HG03520 (cell line): ENCODE data around the gene LACRT.
"Not testable (repeated sequence)": the region's sequence is repeated elsewhere in the genome, so short reads cannot be mapped to it uniquely, and the experiment has no call there.

Experiments used
- ATAC-seq: cut with Tn5 transposase; IDR thresholded peaks from one replicate; pipeline ENCODE4 v1.9.1; 2021; ENCODE audit warnings: mild to moderate bottlenecking, moderate library complexity; ENCODE audit not compliant: unreplicated experiment

The LACRT gene, protein sequence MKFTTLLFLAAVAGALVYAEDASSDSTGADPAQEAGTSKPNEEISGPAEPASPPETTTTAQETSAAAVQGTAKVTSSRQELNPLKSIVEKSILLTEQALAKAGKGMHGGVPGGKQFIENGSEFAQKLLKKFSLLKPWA

DNA sequence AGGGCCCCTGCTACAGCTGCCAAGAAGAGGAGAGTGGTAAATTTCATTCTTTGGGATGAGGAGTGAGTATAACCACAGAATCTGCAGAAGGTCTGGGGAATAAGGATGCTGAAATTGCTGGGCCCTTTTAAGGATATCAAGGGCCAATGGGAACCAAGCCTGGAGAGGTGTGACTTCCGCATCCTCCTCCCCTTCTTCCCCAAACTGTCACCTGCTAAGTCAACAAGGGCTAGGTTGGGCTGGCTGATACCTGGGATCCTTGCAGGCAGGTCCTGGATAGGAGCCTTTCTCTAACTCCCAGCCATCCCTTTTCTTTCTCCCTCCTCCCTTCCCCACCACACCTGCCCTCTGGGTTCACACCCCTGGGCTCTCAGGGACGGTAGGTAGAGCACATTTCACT lies at the start of gene LACRT:
Gene LACRT, minus strand, starts transcription at position 101 of the 400 bp plus-strand sequence. Its CDS starts 54 bp downstream, at position 47.
- ATAC-seq: no peak

DNA sequence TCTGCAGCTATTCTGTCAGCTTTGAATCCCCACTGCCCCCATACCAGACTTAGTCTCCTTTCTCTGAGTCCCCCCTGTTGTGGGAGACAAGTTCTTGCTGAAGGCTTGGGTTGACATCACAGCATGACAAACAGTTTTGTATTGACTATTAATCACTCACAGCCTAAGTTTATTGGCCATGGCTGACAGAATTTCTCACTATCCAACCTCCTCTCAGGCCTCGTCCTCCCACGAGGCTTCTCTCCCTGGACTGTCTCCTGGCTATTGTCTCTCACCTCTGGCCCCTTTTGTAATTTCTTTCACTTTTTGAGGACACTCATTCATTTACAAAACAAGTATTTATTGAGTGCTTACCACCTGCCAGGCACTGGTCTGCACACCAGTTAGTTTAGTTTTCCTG lies 48.7 kb upstream of the LACRT start:
- no peak for ATAC-seq

DNA sequence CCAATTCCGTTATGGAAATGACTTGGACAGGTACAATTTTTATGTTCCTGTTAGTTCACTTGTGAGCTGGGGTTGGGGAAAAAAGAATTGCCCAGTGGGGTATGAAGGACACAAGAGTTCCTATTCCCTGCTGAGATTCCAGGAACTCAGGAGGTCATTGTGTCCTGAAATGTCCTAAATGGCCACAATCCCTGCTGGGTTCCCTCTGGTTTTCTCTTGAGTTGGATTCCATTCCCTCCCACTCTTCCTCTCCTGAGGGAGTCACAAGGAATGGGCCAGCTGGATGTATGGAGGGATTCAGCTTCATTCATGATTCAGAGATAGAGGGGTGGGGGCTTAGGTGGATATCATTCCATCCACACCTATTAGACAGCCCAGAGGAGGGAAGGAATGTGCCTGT lies 48.0 kb upstream of the LACRT start:
- ATAC-seq: no peak

DNA sequence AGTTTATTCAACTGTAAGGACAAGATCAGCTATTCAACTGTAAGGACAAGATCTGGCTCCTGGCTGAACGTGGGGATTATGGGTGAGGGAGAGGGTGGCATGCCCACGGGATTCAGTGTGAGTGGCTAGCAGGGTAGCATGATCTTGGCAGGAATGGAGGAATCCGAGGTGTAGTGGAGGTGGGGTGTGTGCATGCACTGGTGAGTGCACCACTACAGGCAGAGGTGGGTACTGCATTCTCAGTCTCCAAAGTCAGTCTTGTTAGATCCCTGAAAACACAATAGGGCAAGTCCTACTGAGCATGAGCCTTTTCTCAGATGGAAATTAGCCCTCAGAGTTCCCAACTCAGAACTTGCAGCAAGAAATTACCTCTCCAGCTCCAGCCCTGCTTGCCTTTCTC lies 45.7 kb upstream of the LACRT start:
- peak; percentile 82 for ATAC-seq

DNA sequence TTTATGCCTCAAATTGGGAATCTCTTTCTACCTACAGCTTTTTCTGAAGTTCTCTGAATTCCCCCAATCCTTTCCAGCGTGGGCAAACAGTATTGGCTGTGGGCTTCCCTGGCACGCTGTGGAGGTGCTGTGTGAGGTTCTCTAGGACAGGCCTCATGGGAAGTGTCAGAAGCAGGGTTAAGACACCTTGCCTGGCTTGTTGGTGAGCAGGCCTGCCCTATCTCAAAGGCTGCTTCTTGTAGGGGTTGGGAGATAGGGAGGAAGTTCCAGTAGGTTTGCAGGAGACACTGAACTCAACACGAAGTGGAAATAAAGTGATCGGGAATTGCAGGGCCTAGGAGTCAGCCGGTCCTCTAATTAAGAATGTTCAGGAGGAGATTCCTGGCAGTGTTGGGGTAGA lies 43.4 kb upstream of the LACRT start:
- ATAC-seq: no peak

DNA sequence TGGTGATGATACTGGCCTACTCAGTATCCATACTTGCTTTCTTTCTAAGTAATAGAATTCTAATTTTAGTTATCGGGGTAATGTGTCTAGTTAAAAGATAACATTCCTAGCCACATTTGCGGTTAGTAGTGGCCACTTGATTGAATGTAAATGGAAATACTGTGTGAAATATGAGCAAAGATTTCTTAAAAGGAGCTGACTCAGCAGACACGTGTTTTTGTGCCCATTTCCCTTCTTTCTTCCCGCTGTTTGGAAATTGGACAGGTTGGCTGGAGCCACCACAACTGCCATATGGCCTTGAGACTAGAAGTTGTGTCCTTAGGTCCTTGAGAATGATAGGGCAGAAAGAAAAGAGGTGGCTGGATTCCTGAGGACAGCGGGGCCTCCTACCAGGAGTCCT lies 33.2 kb upstream of the LACRT start:
- ATAC-seq: no peak

- no peak for ATAC-seq
Observed at GRCh38 chr12:54666008-54666407, 31.3 kb upstream of the LACRT start.

GRCh38 chr12:54665022-54665635 lies 30.4 kb upstream of the LACRT start:
- ATAC-seq: not testable (repeated sequence)

GRCh38 chr12:54663603-54664002 lies 28.9 kb upstream of the LACRT start:
- ATAC-seq: no peak

DNA sequence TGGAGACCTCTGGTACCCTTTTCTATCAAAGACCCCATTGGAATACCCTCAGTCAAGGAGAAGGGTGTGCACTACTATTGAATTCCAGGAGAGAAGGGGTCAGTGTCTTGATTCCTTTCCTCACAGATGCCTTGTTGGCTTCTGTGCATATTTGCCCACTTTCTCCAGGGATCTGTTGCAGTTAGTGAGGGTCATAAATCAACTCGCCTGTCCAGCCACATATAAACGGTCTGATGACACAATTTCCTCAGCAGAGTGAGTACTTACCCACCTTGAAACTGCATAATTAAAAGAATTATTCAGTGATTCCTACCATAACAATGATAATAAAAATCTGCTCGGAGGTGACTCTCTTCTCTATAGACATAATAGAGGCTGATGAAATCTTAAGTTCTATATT lies 27.3 kb upstream of the LACRT start:
- no peak for ATAC-seq

DNA sequence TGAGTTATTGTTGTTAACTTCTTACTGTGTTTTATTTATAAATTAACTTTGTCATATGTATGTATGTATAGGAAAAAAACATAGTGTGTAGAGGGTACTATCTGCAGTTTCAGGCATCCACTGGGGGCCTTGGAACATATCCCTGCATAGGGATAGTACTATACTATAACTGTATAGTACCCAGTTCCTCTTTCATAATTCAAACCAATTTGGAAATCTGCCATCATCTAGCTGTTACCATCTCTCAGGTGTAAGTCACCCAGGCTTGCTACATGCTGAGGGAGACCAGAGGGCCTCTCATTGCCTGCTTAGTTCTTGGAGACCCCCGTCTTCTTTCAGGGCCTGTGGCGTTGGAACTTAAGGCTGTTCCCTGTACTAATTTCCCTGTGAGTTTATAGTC lies 26.4 kb upstream of the LACRT start:
- no peak for ATAC-seq

GRCh38 chr12:54660320-54660962 lies 25.7 kb upstream of the LACRT start:
- no peak for ATAC-seq

DNA sequence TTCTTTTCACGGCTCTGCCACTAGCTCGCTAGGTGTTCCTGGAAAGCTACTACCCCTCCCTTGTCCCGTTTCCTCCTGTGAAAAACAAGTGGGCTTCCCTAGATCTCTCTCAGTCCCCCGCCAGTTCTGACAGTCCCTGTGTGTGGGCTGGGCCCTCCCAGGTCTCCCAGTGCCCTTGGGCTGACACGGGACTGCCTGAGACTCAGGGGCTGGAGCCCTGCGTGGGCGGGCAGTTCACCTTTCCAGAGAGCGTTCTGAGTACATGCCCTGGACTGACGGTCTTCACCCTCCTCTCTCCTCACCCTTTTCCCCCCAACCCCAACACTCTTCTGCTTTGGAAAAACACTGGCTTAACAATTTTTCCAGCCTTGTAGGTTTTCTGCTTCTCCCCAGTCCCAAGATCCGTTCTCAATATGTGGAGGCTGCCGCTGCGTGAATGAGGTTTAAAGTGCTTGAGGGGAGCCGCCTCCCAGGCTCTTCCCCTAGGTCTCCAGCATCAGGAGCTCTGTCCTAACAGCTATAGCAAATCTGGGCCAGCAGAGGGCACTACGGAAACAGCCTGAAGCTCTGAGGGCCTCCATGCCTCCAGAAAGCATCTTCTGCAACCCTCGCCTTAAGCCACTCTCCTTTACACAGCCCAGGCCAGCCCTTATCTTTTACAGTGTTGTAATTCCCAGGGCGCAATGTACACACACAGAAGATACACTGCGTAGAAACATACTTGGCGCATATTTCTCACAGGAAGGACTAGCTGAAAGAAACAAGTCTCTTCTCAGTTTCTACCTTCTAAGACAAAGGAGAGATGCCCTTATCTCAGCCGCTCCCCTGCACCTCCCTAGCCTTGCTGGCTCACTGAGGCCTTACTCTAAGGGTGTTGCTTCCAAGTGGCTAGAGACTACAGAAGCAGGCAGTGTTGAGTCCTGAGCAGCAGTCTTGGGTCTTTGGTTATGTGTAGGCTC lies 23.9 kb upstream of the LACRT start:
- ATAC-seq: peak; percentile 80

DNA sequence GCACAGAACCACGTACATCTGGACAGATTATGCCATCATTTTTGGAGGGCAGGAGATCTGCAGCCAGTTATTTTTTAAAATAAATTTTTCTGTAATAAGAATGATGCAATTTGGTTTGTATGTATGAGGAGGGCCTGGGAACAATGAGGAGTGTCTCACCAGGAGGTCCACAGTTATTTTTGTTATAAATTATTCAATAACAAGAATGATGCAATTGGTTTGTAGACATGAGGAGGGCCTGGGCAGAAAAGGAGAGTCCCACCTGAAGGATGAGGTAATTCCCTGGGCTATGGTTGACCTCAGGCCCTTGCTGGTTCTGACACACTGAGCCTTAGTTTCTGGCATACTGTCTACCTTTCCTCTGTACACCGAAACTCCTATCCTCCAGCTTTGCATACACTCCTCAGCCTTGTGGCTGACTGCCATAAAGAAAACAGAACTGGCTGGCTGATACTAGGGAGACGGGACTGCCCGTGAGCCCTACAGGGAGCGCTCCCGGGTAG lies 22.5 kb upstream of the LACRT start:
- ATAC-seq: no peak

DNA sequence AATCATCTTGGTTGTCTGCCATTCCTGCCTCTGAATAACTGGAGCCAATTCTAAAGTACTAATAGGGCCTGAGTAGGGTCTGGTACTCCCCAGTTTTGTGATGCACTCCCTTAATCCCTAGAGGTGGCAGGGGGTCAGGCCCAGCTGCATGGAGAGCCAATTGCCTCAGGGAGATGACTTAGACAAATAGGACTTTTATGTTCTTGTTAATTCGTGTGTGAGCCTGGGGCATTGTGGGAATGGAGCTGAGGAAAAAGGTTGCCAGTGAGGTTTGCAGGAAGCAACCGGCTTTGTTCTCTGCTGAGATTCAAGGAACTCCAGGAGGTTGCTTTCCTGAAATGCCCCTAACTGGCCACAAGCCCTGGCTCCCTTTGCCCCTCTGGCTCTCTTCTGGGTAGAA lies 20.2 kb upstream of the LACRT start:
- ATAC-seq: no peak

DNA sequence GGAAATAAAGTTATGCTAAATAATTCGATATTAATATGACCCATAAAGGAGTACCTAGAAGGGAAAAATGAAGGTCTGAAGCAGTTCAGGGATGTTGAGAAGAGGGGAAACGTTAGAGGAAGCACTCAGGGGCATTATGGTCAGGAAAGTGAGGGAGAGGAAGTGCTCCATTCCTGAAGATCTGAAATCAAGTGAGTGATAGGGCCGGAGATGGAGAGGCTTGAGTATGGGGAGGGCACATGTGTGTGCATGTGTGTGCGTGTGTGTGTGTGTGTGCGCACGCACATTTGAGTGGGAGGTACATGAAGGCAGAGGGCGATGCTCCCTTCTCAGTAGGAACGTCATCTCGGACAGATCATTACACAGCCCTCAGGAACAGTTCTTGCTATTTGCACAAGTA lies 18.3 kb upstream of the LACRT start:
- no peak for ATAC-seq

- ATAC-seq: no peak
Observed at GRCh38 chr12:54650889-54651288, 16.2 kb upstream of the LACRT start.

DNA sequence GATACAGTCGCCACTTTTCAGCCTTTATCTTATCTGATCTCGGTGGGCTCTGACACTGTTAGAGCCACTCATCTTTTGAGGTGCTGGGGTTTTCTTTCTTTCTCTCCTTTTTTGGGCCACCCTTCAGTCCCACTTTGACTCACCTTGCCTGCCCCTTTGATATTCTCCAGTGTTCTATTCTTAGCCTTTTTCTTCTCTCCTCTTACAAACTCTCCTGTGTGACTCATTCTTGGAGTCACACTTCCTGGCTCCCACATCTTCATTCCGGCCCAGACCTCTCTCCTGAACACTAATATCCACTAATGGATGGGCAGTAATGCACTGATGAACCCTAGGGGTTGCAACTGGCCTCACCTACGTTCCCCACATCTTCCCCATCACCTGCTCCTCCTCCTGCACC lies 15.7 kb upstream of the LACRT start:
- ATAC-seq: no peak

DNA sequence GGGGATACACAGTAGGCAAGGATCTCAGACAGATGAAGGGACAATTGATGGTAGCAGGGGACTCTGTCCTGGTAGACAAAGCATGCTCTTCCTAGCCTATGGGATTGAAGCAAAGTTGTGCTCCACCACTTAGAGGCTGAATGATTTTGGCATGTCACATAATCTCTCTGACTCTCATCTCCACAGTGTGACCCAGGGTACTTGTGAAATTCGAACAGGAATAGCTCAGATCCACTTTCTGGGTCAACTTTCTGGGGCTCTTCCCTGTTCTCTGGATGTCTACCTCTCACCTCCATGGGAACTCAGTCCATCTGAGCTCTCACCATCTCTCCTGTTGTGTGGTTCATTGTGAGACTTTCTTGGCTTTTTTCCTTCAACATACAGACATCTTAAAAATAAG lies 15.1 kb upstream of the LACRT start:
- ATAC-seq: no peak

DNA sequence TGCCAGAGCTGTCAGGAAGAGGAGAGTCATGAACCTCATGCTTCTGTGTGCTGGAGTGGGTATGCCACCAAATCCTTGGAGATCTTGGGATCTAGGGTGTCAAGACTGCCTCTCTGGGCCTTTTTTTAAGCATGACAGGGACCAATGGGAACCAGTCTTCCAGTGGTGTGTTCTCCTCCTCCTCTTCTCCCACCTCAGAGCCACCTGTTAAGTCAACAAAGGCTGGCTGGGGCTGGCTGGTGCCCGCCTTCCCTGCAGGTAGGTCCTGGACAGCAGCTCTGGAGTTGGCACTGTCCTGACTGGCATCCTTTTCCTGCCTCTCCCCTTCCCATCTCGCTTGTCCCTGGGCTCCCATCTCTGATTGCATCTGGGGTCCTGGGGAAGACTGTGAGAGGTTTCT lies 13.6 kb upstream of the LACRT start, which contains the start of gene DCD:
Gene DCD, minus strand, starts transcription at position 101 of the 400 bp plus-strand sequence. Its CDS starts 62 bp downstream, at position 39.
- no peak for ATAC-seq

- no peak for ATAC-seq
Observed at GRCh38 chr12:54641554-54641953, 6.9 kb upstream of the LACRT start.
